IgD-negative memory B cell (primary cell): ENCODE measurements around the gene CGNL1. TPM values are rescaled to one million over a fixed set of nuclear protein-coding genes. Genes with fewer than 3 reads are reported as not detected.

Experiments used
- H3K27ac Mint-ChIP-seq, 3 donors: one replicate each; pipeline ENCODE4 v1.8.0; 2020 to 2022; ENCODE audit warnings: mild to moderate bottlenecking in 3 of 3, mixed read lengths in 3 of 3, moderate library complexity in 1 of 3
- H3K27me3 Mint-ChIP-seq: one replicate; pipeline ENCODE4 v1.8.0; 2021; ENCODE audit warnings: mixed read lengths
- H3K36me3 Mint-ChIP-seq: one replicate; pipeline ENCODE4 v1.8.0; 2020; ENCODE audit warnings: mild to moderate bottlenecking, mixed read lengths
- H3K4me1 Mint-ChIP-seq, 3 donors: one replicate each; pipeline ENCODE4 v1.8.0; 2020 to 2022; ENCODE audit warnings: mixed read lengths in 3 of 3, mild to moderate bottlenecking in 1 of 3
- H3K4me3 Mint-ChIP-seq, 4 donors: one replicate each; pipeline ENCODE4 v1.8.0; 2020 to 2022; ENCODE audit warnings: mild to moderate bottlenecking in 4 of 4, mixed read lengths in 4 of 4, moderate library complexity in 3 of 4
- H3K9me3 Mint-ChIP-seq, 3 donors: one replicate each; pipeline ENCODE4 v1.8.0; 2020 to 2021; ENCODE audit warnings: mixed read lengths in 3 of 3, mild to moderate bottlenecking in 1 of 3
- polyA plus RNA-seq: library from polyadenylated mRNA; unstranded; fragments of 300-500 nt; fragmentation: Illumina TruSeq; gene quantifications from one replicate; pipeline ENCODE4 v1.2.3, GENCODE V29; 2021

CGNL1 gene
- polyA plus RNA-seq, 1 donor from 2014 or later, result 0.16 TPM

DNA sequence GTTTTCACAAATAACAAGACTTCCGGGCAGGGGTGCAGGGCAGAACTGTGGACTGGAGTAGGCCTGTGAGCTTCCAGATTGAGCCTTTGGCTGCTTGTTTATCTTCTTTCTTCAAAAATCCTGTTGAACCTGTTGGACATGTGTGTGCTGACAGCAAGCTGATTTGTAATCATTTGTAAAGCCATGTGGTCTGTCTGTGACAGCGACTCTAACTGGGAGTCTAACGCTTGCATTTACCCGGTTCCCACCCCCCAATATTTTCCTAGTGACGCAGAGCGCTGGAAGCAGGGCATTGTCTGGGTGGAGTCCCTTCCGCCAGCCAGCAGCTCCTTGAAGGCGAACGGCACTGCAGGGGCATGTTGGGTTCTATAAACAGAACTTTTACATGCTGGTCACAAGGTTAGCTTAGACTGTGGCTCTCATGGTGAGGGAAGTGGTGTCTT is 129.7 kb downstream of the CGNL1 start:
- Mint-ChIP-seq H3K36me3 (no peaks in the 10 kb centered on the region), H3K27me3 (peaks cover 5% of the 10 kb centered on the region), H3K27ac (peak overlapping the region in 1 of 3 donors; percentile 90), H3K4me3 (no peak overlapping the region), H3K9me3 (no peaks in the 10 kb centered on the region), H3K4me1 (peaks cover 12 to 16% (median 12%) of the 10 kb centered on the region in 3 donors)

- Mint-ChIP-seq H3K27ac (no peak overlapping the region), H3K36me3 (no peaks in the 10 kb centered on the region), H3K4me3 (no peak overlapping the region), H3K4me1 (peaks cover 12 to 16% (median 12%) of the 10 kb centered on the region in 3 donors), H3K9me3 (no peaks in the 10 kb centered on the region), H3K27me3 (peaks cover 5% of the 10 kb centered on the region)
These were observed 130.1 kb downstream of the CGNL1 start for GRCh38 chr15:57506422-57506821.

DNA sequence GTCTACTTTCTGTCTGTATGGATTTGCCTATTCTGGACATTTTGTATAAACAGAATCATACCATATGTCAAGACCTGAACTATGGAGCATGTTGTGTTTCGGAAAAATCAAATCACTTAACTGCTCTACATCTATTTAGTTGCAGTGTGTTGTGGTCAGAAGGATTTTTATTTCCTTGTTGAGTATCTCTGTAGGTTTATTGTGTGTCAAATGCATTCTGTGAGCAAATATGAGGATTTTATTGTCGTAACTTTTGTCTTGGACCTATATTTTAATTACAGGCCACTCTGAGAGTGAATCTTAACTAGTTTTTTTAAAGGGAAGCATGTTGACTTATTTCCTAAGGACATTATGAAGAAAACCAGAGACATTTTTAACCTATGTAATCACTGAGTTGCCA is 130.8 kb downstream of the CGNL1 start:
- Mint-ChIP-seq H3K9me3 (no peaks in the 10 kb centered on the region), H3K27ac (no peak overlapping the region), H3K4me3 (no peak overlapping the region), H3K4me1 (peaks cover 12 to 16% (median 12%) of the 10 kb centered on the region in 3 donors), H3K36me3 (no peaks in the 10 kb centered on the region), H3K27me3 (peaks cover 5% of the 10 kb centered on the region)

- Mint-ChIP-seq H3K4me1 (peaks cover 12 to 13% (median 12%) of the 10 kb centered on the region in 3 donors), H3K27ac (no peak overlapping the region), H3K4me3 (peak overlapping the region in 1 of 4 donors; percentile 73), H3K36me3 (no peaks in the 10 kb centered on the region), H3K27me3 (peaks cover 5% of the 10 kb centered on the region), H3K9me3 (no peaks in the 10 kb centered on the region)
These were observed 132.8 kb downstream of the CGNL1 start for GRCh38 chr15:57509126-57509525.

DNA sequence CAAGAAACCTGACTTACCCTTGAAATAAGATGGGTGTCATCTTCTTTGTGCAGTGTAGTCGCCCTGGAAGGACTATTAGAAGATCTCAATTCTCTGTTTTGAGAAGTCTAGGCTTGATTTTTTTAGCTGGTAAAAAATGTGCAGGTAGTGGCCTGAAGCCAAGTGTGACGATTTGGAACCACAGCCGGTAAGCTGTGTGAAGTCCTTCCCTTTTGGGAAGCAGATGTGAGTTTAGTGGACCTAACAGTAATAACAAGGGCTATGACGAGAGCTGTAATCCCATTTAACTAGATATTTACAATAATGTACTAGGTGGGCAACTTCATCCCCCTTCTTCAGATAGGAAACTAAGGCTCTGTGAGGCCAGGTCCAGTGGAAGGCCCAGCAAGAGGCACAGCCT is 133.7 kb downstream of the CGNL1 start:
- peak overlapping the region in 2 of 4 donors; percentile 49 to 53 for H3K4me3 Mint-ChIP-seq
- H3K27ac Mint-ChIP-seq, result no peak overlapping the region
- H3K9me3 Mint-ChIP-seq, result no peaks in the 10 kb centered on the region
- peaks cover 12 to 13% (median 12%) of the 10 kb centered on the region in 3 donors for H3K4me1 Mint-ChIP-seq
- no peaks in the 10 kb centered on the region for H3K36me3 Mint-ChIP-seq
- peaks cover 5% of the 10 kb centered on the region for H3K27me3 Mint-ChIP-seq

DNA sequence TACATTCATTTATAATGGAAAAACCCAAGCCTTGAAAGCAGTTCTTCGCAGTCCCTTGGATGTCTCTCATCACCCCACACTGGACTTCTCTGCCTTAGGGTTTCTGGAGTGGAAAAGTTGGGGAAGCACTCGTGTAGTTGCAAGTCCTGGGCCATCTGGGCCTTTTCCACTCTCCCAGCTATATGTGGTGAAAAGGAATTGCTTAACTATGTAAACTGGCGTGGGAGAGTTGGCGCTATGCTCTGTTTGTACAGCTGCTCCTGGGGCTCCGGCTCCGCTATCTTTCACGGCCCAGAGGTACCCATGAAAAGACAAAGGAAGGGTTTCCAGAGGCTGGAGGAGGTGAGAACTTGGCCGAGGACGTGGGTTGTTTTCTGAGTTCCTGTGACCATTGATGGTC is 134.3 kb downstream of the CGNL1 start:
- peaks cover 12 to 13% (median 12%) of the 10 kb centered on the region in 3 donors for H3K4me1 Mint-ChIP-seq
- peaks cover 5% of the 10 kb centered on the region for H3K27me3 Mint-ChIP-seq
- H3K4me3 Mint-ChIP-seq, result no peak overlapping the region
- no peak overlapping the region for H3K27ac Mint-ChIP-seq
- no peaks in the 10 kb centered on the region for H3K36me3 Mint-ChIP-seq
- no peaks in the 10 kb centered on the region for H3K9me3 Mint-ChIP-seq

- H3K4me3 Mint-ChIP-seq, result no peak overlapping the region
- H3K36me3 Mint-ChIP-seq, result no peaks in the 10 kb centered on the region
- H3K4me1 Mint-ChIP-seq, result no peaks in the 10 kb centered on the region
- H3K9me3 Mint-ChIP-seq, result no peaks in the 10 kb centered on the region
- H3K27me3 Mint-ChIP-seq, result no peaks in the 10 kb centered on the region
- no peak overlapping the region for H3K27ac Mint-ChIP-seq
These were observed 140.2 kb downstream of the CGNL1 start for GRCh38 chr15:57516327-57517029.

DNA sequence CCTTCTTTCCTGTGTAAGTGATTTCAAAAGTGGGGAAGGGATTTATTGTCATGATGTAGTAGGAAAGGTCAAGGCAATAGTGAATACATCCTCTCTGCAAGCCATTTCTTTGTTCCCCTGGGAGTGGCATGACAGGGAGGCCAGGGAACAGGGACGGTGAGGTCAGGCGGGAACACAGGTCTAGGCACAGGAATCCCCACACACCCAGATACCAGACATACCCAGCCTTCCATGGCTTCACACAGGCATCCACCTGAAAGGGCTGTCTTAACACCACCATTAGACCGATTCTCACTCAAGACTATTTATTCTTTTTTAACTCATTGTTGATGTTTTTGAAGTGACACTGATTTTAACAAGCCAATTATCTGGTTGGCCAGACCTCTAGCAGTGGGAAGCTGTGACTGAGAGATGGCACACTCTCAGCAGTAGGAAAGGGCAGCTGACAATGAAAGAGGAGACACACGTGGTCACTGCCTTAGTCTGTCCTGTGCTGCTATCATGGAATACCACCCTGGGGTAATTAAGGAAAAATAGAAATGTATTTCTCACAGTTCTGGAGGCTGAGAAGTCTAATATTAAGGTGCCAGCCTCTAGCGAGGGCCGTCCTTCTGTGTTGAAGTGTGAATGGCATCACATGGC is 140.8 kb downstream of the CGNL1 start:
- H3K36me3 Mint-ChIP-seq, result peaks cover 2% of the 10 kb centered on the region
- H3K27me3 Mint-ChIP-seq, result no peaks in the 10 kb centered on the region
- no peak overlapping the region for H3K4me3 Mint-ChIP-seq
- no peaks in the 10 kb centered on the region for H3K4me1 Mint-ChIP-seq
- H3K27ac Mint-ChIP-seq, result no peak overlapping the region
- no peaks in the 10 kb centered on the region for H3K9me3 Mint-ChIP-seq

- Mint-ChIP-seq H3K27me3 (no peaks in the 10 kb centered on the region), H3K4me3 (no peak overlapping the region), H3K4me1 (peaks cover 0 to 3% (median 0%) of the 10 kb centered on the region in 3 donors), H3K27ac (no peak overlapping the region), H3K36me3 (peaks cover 2% of the 10 kb centered on the region), H3K9me3 (no peaks in the 10 kb centered on the region)
These were observed 142.6 kb downstream of the CGNL1 start for GRCh38 chr15:57518779-57519405.

DNA sequence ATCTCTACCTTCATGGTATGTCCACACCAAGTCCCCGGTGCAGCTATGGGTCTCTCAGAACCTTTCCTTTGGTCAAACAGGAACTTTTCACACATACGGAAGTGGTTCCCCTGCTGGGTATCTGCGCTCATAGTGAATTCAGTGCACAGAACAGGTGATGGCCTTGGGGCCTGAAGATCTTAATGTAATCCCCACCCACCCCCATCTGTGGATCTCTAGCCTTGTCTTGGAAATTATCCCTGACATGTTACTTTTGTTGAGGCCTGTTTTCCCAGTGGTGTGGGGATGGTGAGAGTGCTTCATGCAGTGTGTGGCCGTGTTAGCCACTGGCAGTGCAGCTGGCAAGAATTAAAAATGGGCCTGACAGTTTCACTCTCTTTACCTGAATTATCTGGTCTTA is 143.5 kb downstream of the CGNL1 start:
- Mint-ChIP-seq H3K9me3 (no peaks in the 10 kb centered on the region), H3K4me3 (no peak overlapping the region), H3K27me3 (no peaks in the 10 kb centered on the region), H3K36me3 (peaks cover 2% of the 10 kb centered on the region), H3K27ac (no peak overlapping the region), H3K4me1 (peaks cover 0 to 3% (median 0%) of the 10 kb centered on the region in 3 donors)

GRCh38 chr15:57521503-57521902 is 145.2 kb downstream of the CGNL1 start:
- Mint-ChIP-seq H3K4me3 (no peak overlapping the region), H3K27me3 (no peaks in the 10 kb centered on the region), H3K4me1 (peaks cover 0 to 6% (median 0%) of the 10 kb centered on the region in 3 donors), H3K27ac (no peak overlapping the region), H3K36me3 (peaks cover 2% of the 10 kb centered on the region), H3K9me3 (no peaks in the 10 kb centered on the region)

- Mint-ChIP-seq H3K27ac (peak overlapping the region in 1 of 3 donors; percentile 42), H3K4me3 (no peak overlapping the region), H3K4me1 (peaks cover 0 to 7% (median under 1%) of the 10 kb centered on the region in 3 donors), H3K27me3 (no peaks in the 10 kb centered on the region), H3K36me3 (peaks cover 2% of the 10 kb centered on the region), H3K9me3 (no peaks in the 10 kb centered on the region)
These were observed 145.8 kb downstream of the CGNL1 start for GRCh38 chr15:57522148-57522547.

DNA sequence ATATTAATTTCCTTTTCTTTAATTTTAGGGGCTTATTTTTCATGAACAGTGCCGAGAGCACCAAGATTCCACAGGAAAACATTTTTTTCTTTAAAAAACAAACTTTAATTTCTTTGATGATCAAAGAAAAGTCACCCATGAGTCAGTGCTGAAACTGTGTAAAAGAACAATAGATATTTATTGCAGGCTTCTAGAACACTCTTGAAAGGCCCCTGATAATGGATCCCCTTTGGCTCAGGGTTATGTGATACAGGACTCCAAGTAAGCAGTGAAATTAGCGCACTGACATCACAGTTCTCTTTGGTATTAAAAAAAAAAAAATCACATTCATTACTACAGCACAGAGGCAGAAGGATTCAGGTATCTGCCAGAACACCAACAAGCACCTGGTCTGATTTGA is 149.3 kb downstream of the CGNL1 start:
- H3K27me3 Mint-ChIP-seq, result no peaks in the 10 kb centered on the region

GRCh38 chr15:57526076-57526475 is 149.8 kb downstream of the CGNL1 start:
- peaks cover 0 to 9% (median 3%) of the 10 kb centered on the region in 3 donors for H3K4me1 Mint-ChIP-seq
- no peak overlapping the region for H3K4me3 Mint-ChIP-seq
- H3K36me3 Mint-ChIP-seq, result peaks cover 2% of the 10 kb centered on the region
- no peaks in the 10 kb centered on the region for H3K27me3 Mint-ChIP-seq
- H3K27ac Mint-ChIP-seq, result no peak overlapping the region
- H3K9me3 Mint-ChIP-seq, result no peaks in the 10 kb centered on the region

More for the DNA sequence above, 149.3 kb downstream of the CGNL1 start:
- Mint-ChIP-seq H3K36me3 (peaks cover 2% of the 10 kb centered on the region), H3K9me3 (no peaks in the 10 kb centered on the region), H3K4me3 (no peak overlapping the region), H3K27ac (no peak overlapping the region), H3K4me1 (peaks cover 0 to 9% (median 3%) of the 10 kb centered on the region in 3 donors)

- Mint-ChIP-seq H3K9me3 (no peaks in the 10 kb centered on the region), H3K27ac (peak overlapping the region in 1 of 3 donors; percentile 17), H3K4me1 (peaks cover 0 to 9% (median 3%) of the 10 kb centered on the region in 3 donors), H3K4me3 (no peak overlapping the region), H3K27me3 (peaks cover 2% of the 10 kb centered on the region), H3K36me3 (peaks cover 2% of the 10 kb centered on the region)
These were observed 150.3 kb downstream of the CGNL1 start for GRCh38 chr15:57526615-57527014.
